Prostate gland (tissue), 2 donors: ENCODE measurements around the gene ARIH1.

Source experiments
- POLR2A ChIP-seq: fragments of 450-650 bp; IDR thresholded peaks from one replicate; pipeline ENCODE4 v1.6.1; 2016; ENCODE audit warnings: antibody characterized with exemption, mild to moderate bottlenecking
- POLR2AphosphoS5 ChIP-seq: sonication (generic); formaldehyde crosslinking; IDR thresholded peaks from one replicate; pipeline ENCODE4 v1.6.1; 2017; ENCODE audit warnings: antibody characterized with exemption
- TF ChIP-seq, protein P1 (sequence below), 4 experiments: fragments of 200-600 bp in 2 of 4; fragments of 450-650 bp in 2 of 4; sonication (generic) in 2 of 4; IDR thresholded peaks; 1 replicate in 3 of 4; 2 replicates in 1 of 4; pipeline ENCODE4 v1.5.1; 2016 to 2019; ENCODE audit warnings: antibody characterized with exemption in 4 of 4, mild to moderate bottlenecking in 2 of 4, moderate library complexity in 2 of 4

DNA sequence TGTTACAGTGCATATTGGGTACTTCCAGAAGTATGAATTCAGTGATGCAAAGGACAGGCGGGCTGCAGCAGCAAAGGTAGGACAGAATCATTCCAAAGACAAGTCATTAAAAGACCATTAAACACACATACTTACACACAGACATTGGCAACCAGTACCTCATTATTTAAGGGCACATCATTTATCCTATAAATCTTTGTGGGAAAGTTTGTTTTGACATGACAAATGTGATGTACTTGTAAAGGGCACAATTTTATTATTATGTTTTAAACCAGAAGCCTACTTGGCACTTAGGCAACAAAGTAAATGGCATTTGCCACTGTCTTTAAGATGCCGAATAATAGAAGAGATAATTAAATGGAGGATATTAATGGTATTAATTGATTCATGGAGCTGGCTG, 22.7 kb downstream of the ARIH1 start:
- TF ChIP-seq, protein P1, sequence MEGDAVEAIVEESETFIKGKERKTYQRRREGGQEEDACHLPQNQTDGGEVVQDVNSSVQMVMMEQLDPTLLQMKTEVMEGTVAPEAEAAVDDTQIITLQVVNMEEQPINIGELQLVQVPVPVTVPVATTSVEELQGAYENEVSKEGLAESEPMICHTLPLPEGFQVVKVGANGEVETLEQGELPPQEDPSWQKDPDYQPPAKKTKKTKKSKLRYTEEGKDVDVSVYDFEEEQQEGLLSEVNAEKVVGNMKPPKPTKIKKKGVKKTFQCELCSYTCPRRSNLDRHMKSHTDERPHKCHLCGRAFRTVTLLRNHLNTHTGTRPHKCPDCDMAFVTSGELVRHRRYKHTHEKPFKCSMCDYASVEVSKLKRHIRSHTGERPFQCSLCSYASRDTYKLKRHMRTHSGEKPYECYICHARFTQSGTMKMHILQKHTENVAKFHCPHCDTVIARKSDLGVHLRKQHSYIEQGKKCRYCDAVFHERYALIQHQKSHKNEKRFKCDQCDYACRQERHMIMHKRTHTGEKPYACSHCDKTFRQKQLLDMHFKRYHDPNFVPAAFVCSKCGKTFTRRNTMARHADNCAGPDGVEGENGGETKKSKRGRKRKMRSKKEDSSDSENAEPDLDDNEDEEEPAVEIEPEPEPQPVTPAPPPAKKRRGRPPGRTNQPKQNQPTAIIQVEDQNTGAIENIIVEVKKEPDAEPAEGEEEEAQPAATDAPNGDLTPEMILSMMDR (IDR thresholded peaks at IDR 0.05) = no peak
- TF ChIP-seq POLR2AphosphoS5 = no peak
- no peak for TF ChIP-seq POLR2A
